A549 treated with CORT108297 at 1 μM for 4 hours (cell line): ENCODE measurements around the gene MICAL3. TPM values are rescaled to one million over a fixed set of nuclear protein-coding genes. Genes with fewer than 3 reads are reported as not detected.

Source experiments
- total RNA-seq: library from RNA; stranded (reverse); fragments of 200-300 nt; extraction: Qiagen RNA extraction; gene quantifications from 5 replicates; pipeline ENCODE4 v1.2.3, GENCODE V29; 2022

The MICAL3 gene, protein sequence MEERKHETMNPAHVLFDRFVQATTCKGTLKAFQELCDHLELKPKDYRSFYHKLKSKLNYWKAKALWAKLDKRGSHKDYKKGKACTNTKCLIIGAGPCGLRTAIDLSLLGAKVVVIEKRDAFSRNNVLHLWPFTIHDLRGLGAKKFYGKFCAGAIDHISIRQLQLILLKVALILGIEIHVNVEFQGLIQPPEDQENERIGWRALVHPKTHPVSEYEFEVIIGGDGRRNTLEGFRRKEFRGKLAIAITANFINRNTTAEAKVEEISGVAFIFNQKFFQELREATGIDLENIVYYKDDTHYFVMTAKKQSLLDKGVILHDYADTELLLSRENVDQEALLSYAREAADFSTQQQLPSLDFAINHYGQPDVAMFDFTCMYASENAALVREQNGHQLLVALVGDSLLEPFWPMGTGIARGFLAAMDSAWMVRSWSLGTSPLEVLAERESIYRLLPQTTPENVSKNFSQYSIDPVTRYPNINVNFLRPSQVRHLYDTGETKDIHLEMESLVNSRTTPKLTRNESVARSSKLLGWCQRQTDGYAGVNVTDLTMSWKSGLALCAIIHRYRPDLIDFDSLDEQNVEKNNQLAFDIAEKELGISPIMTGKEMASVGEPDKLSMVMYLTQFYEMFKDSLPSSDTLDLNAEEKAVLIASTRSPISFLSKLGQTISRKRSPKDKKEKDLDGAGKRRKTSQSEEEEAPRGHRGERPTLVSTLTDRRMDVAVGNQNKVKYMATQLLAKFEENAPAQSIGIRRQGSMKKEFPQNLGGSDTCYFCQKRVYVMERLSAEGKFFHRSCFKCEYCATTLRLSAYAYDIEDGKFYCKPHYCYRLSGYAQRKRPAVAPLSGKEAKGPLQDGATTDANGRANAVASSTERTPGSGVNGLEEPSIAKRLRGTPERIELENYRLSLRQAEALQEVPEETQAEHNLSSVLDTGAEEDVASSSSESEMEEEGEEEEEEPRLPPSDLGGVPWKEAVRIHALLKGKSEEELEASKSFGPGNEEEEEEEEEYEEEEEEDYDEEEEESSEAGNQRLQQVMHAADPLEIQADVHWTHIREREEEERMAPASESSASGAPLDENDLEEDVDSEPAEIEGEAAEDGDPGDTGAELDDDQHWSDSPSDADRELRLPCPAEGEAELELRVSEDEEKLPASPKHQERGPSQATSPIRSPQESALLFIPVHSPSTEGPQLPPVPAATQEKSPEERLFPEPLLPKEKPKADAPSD (N-terminal part only)
- total RNA-seq = 20.9 to 40.8 TPM (median 35.0 TPM) in 5 replicates

DNA sequence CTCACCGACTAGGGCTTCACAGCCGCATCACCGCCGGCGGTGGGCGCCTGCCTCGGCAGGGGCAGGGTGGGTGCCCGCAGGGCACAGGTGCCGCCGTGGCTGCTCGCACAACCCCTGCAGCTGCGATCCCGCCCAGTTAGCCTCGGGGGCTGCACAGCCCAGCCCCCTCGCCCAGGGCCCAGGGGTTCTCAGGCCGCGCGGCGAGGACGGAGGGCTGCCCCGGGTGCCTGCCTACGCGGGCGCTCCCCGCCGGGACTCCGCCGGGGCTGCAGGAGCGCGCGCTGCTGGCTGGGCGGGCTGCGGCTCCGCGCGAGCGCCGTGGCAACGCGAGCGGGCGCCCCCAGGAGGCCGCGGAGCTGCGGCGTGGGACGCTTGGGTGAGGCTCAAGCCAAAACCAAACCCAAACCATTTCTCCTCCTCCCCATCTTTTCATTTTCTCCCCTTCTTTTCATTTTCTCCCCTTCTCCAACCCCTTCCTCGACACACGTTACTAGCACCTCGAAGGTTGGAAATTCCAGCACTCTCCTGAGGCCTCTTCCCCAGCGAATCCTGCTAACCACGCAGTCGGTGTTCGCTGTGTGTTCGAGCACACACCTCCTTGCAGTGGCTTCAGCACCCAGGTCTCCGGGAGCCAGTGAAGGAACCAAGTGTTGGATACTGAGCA, at the start of gene MICAL3:
MICAL3 (minus strand) TSS at position 286 of the 664 bp plus-strand sequence. CDS start 117,749 bp downstream, outside the sequence.

DNA sequence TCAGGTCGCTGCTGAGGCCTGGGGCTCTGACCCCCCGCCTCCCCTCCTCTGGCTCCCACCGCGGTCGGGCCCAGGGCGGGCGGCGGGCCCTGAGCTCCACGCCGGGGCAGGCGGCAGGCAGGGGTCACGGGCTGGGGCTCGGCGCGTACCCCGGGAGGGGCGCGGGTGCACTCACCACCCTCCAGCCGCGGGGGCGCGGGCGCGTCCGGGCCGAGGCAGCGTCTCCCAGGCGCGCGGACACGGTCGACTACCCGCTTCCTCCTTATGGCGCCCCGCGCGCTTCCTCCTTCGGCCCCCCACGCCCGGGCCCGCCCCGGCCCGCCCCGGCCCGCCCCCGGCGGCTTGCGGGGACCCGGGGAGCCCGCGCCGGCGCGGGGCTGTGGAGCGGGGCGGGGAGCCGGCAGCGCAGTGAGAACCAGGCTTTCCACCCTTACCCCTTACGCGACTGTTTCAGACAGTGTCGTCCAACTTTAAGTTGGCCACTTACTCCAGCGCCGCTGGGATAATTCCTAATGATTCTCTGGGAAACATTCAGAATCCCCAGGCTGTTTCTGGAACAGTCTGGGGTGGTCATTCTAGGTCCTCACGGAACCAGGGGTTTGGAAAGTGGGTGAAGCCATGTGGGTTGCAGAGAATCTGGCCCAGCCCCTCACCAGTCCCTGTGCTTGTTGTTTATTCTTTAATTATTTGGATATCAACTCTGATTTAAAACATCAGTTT, 250.0 kb downstream of the MICAL3 start, which contains the start of gene BID:
BID (minus strand) TSS at position 264 of the 720 bp plus-strand sequence. CDS start 24,353 bp downstream, outside the sequence.

Other genes with a start within 250 kb of the MICAL3 start
- gene PEX26, start 53.4 kb upstream of the MICAL3 start, total RNA-seq = 7.3 to 12.0 TPM (median 10.9 TPM) in 5 replicates
- 0.35 to 1.0 TPM (median 0.63 TPM) in 5 replicates for gene TUBA8, start 86.2 kb upstream of the MICAL3 start, total RNA-seq
- gene USP18, start 125.6 kb upstream of the MICAL3 start, total RNA-seq = 5.0 to 5.9 TPM (median 5.3 TPM) in 5 replicates